IPS-11a (cell line): ENCODE measurements around the gene TAGLN.
A peak's percentile ranks its signal among the peaks of the same experiment; 100 is the strongest.

Source experiments
- H3K4me3 ChIP-seq: one replicate; pipeline ENCODE4 v1.5.1; 2013; ENCODE audit warnings: low read depth, low read length, control low read depth

The TAGLN gene

DNA sequence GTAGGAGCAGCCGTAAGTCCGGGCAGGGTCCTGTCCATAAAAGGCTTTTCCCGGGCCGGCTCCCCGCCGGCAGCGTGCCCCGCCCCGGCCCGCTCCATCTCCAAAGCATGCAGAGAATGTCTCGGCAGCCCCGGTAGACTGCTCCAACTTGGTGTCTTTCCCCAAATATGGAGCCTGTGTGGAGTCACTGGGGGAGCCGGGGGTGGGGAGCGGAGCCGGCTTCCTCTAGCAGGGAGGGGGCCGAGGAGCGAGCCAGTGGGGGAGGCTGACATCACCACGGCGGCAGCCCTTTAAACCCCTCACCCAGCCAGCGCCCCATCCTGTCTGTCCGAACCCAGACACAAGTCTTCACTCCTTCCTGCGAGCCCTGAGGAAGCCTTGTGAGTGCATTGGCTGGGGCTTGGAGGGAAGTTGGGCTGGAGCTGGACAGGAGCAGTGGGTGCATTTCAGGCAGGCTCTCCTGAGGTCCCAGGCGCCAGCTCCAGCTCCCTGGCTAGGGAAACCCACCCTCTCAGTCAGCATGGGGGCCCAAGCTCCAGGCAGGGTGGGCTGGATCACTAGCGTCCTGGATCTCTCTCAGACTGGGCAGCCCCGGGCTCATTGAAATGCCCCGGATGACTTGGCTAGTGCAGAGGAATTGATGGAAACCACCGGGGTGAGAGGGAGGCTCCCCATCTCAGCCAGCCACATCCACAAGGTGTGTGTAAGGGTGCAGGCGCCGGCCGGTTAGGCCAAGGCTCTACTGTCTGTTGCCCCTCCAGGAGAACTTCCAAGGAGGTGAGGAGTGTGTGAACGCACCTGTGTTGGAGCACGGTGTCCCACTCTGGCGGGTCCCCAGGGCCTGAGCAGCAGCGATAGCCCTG is at the start of gene TAGLN:
TAGLN (plus strand) TSS at position 318 of the 863 bp plus-strand sequence. CDS start 3,644 bp downstream, outside the sequence.
- peak within 1 kb of the TSS; percentile 60 for H3K4me3 ChIP-seq

DNA sequence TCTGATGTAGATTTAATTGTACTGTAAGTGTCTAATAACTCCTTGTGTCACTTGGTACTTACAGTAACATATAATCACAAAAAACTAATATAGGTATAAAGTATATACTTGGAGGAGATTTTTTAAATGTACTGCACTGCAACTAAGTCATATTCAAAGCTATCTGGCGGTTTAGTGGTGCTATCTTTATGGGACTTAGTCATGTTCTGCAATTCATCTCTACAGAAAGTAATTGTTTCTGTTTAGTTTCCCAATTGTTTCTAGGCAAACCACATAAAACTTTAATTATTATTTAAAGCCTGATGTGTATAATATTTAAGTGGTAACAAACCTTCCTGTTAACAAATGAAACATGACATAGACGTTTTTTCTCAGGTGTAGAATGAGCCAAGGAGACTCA is 47.1 kb upstream of the TAGLN start:
- no peak overlapping the region for H3K4me3 ChIP-seq

DNA sequence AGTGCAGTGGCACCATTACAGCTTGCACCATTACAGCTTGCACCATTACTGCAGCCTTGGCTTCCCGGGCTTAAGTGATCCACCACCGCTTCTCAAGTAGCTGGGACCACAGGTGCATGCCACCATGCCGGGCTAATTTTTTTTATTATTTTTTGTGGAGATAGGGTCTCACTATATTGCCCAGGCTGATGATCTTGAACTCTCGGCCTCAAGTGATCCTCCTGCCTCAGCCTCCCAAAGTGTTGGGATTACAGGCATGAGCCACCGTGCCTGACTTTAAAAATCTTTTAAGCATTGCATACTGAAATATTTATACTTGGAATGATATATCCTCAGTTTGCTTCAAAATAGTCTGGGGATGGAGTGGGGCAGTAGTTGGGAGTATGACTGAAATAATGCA is 44.7 kb upstream of the TAGLN start:
- H3K4me3 ChIP-seq: no peak overlapping the region

DNA sequence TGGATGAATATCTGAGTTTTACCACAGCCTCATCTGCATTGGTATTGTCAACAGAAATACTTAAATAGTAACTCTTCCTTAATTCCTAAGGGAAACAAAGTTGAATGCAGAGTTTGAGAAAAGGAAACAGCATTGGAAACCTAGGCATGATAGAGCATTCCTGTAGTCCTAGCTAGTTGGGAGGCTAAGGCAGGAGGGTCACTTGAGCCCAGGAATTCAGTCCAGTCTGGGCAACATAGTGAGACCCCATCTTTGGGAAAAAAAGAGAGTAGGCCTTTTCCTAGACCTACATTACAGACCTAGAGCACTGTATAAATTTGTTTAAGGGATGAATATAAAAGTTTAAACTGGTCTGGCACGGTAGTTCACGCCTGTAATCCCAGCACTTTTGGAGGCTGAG is 41.7 kb upstream of the TAGLN start:
- H3K4me3 ChIP-seq: no peak overlapping the region

DNA sequence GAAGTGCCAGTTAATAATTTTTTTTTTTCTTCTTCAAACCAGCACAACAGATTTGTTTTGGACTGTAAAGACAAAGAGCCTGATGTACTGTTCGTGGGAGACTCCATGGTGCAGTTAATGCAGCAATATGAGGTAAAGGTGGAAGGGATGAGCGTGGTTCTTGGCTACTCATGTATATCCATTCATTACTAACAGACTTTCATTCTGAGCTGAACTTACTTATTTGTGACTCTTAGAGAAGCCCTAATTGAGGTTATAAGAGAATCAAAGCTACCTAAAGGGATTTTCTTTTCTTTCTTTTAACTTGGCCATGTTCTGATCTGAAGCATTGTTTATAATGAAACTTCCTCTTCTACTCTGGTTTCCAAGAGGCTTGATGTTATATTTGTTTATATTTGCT is 39.3 kb upstream of the TAGLN start:
- no peak overlapping the region for H3K4me3 ChIP-seq

DNA sequence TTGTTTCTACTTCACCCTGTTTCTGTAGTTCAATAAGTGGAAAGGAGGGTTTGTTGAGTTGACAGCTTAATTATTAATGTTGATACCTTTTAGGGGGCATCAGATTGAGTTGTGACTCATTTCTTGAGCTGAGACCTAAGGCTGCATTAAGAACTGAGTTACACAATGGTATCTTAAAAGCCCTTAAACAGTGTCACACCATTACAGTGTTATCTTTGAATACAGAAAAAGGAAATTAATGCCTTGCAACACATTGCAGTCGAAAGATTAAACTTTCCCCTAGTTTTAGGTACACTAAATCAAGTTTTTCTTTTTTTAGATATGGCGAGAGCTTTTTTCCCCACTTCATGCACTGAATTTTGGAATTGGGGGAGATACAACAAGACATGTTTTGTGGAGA is 38.3 kb upstream of the TAGLN start:
- H3K4me3 ChIP-seq: no peak overlapping the region

DNA sequence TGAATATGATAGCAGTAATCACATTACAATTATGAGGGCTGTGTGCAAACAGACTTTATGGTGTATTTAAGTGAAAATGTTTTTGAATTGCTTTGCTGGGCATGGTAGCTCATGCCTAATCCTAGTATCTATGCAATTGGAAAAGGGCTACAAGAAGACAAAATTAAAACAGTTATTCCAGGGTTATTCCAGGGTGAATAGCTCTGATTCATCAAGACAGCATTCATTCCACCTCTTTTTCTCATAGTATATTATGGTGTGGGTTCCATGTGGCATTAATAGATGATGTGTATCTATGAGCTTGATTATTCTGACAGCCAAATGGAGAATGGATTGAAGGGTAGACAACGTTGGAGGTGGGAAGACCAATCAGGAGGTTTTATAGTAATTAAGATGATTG is 32.7 kb upstream of the TAGLN start:
- H3K4me3 ChIP-seq: no peak overlapping the region

DNA sequence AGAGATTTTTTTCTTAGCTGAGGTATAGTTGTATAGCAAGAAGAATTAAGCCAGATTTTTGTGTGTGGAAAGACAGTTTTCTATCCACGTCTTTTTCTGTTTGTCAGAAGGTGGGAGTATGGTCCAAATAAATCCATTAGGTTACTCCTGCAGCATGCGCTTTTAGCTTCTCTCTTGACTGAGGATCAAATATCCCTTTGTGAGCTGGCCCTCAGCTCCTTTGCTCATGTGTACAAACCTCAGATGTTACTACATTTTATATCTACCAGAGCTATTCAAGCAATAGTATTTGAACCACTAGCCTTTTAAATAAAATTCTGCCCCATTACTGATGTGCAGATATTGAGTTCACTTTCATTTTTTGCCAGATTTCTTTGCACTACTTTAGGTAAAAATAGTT is 29.4 kb upstream of the TAGLN start:
- H3K4me3 ChIP-seq: no peak overlapping the region

DNA sequence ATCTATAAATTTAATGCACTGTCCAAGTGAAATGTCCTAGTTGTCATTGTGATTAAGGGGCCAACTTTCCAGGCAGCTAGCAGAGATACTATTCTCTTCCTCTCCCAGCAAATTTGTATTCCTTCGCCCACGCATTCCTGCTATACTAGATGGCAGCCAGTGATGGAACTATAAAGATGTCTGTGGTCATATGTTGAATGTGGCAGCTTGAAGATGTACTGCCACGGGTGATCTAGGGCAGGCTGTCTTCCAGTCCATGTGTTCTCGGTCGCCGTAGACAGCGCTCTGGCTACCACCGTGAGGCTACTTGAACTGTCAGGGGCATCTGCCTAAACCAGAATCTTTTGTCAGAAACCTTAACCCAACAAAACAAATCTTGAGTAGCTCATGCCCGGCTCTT is 29.0 kb upstream of the TAGLN start:
- no peak overlapping the region for H3K4me3 ChIP-seq

DNA sequence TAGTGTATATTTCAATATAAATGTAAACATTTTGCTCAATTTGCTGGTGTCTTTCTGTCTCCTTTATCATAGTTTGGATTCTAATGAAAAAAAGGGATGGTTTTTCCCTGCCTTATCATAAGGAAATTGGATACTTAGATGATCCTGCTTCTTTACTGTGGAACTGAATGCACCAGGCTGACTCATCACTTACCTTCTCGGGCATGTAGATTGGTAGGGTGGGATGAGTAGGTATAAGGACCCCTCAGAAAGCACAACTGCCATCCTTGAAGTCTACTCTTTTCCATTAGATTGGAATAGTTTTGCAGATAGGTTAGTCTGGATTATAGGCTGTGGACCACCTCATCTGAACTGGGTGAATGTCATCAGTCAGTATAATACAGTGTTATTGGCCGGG is 28.2 kb upstream of the TAGLN start:
- no peak overlapping the region for H3K4me3 ChIP-seq

DNA sequence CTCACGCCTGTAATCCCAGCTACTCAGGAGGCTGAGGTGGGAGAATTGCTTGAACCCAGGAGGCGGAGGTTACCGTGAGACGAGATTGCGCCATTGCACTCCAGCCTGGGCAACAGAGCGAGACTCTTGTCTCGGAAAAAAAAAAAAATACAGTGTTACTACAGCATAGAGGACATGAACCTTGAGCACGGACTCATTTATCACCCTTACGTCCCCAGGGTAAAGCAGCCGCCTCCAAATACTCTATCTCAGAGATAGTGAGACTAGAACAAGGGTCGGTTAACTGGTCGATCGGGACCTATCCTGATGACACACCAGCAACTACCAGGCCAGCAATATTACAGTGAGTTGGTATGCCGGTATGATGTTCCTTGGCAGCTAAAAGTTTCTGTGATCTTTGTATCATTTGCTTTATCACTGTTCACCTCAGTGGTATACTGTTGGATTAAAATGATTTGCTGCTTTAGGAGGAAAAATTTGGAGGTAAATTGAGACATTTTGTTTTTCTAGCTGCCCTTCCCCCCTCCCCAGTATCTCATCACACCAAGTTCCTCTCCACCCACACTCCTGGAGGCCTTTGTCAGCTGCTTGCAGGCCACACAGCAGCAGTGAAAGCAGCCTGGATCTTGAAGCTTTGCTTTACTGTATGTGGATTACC is 27.6 kb upstream of the TAGLN start:
- no peak overlapping the region for H3K4me3 ChIP-seq

DNA sequence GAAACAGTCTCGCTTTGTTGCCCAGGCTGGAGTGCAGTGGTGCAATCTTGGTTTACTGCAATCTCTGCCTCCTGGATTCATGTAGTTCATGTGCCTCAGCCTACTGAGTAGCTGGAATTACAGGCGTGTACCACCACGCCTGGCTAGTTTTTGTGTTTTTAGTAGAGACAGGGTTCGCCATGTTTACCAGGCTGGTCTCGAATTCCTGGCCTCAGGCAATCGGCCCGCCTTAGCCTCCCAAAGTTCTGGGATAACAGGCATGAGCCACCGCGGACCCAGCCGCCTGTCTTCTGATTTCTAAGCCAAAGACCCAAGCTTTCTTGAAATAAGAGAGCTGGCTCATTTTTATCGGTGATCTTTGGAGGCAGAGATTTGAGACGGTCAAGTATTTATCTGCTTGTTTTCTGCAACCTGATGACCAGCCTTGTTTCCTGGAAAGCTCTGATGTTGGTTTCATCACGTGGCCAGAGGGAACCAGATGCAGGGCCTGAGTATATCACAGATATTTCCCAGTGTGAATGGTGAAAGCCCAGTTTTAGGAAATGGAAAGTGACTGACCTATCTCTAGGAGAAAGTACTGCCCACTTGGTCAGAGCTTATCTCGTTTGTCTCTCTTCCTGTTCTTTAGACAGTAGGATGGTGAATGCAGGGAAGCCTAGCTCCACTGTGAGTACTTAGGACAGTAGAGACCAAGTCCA is 26.3 kb upstream of the TAGLN start:
- H3K4me3 ChIP-seq: no peak overlapping the region

DNA sequence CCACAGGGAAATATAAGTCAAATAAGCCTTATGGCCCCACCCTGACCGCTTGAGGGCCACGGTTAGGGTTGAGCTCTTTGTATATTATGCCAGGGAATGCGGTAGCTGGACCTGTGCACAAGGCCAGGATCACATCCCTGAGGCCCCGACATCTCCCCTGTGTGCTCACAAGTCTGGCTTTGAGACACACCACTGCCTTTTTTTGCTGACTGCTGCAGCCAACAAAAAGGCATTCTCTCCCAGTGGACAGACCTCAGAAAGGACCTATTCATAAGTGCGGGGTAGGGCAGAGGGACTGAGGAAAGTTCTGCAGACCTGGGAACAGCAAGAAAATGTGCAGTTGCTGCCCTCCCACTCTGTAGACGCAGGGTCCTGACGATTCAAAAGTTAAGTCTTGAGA is 24.1 kb upstream of the TAGLN start:
- H3K4me3 ChIP-seq: no peak overlapping the region

DNA sequence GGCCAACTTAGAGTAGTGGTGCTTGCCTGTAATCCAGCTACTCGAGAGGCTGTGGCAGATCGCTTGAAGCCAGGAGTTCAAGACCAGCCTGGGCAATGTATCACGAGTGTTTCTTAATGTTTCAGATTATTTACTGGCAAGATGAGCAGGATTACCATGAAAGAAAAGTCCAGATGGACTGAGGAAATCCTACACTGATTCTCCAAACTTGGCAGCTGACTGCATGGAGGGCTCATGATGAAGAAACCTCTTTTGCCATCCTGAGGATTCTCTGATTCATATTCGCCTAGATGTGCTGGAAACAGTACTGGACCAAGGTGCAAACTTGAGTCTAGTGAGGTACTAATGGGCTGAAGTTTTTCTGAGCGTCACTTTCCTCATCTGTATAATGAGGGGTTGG is 23.4 kb upstream of the TAGLN start:
- H3K4me3 ChIP-seq: no peak overlapping the region

DNA sequence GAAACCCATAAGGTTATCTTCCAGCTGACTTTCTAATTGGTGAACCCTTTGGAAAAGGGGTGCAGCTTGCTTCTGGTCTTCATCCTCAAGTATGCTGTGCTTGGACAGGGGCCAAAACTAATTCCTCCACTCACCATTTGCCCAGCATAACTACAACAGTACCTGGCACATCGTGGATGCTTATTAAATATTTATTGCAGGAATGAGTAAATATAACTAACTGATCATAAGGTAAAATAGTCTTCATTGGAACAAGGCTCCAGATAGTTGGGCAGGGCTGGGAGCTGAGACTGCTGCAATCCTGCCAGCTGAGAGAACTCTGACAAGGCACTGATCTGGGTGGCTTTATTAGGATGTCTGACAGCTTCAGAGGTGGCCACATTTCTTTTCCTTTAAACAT is 23.0 kb upstream of the TAGLN start:
- H3K4me3 ChIP-seq: no peak overlapping the region

DNA sequence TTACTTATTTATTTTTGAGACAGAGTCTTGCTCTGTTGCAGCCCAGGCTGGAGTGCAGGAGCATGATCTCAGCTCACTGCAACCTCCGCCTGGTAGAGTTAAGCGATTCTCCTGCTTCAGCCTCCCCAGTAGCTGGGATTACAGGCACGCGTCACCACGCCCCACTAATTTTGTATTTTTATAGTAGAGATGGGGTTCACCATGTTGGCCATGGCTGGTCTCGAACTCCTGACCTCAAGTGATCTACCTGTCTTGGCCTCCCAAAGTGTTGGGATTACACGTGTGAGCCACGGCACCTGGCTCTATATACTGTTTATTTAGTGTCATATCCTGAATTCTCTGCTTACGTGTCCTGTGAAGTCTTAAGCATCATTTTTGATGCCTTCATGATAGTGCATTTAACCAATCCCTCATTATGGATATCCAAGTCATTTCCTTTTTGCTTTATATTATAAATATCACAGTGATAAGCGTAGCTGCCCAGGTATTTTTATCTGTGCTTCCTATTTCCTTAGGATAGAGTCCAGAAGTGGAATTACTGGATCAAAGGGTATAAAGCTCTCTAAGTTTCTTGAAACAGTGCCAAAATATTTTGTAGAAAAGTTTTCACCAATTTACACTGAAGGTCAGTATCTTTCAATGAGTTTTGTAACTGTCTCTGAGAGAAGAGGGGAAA is 21.5 kb upstream of the TAGLN start:
- peak overlapping the region; percentile 22 for H3K4me3 ChIP-seq

DNA sequence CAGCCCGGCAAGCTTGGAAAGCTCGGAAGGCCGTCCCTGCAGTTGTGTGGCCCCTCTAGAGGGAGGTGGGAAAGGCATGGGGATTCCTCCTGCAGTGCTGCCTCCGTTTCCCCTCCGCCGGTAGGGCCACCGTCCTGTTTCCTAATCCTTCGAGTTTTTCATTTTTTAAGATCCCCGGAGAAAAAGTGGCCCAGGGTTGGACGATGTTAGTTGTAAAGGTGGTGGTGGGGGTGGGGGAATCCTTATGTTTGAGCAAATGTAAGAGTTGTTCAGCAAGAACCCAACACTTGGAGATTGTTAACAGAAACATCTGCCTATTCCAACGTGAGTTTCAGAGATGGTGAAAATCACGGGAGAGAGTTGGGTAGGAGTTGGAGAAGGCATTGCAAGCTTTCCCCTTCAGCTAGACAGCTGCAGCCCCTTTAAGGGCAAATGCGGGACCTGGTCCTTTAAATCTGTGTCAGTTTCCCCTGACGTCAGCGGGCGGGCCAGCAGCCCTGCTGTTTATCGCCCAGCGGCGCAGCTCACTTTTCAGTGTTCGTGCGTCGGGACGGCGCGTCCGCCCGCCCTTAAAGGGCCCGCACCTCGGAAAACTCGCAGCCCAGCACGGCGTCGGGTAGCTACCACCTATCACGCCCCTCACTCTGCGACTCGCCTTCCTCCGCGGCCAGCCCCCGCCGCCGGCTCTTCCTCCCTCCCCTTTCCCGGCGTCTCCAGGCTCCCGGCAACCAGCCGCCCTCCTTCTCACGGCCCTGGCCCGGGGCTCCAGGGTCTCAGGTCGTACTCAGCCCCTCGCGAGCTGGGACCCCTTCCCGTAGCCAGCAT is 20.7 kb upstream of the TAGLN start, which contains the start of gene SIDT2:
SIDT2 (plus strand) TSS at position 534 of the 825 bp plus-strand sequence. CDS start 521 bp downstream, outside the sequence.
- H3K4me3 ChIP-seq: peak within 1 kb of the TSS; percentile 75

DNA sequence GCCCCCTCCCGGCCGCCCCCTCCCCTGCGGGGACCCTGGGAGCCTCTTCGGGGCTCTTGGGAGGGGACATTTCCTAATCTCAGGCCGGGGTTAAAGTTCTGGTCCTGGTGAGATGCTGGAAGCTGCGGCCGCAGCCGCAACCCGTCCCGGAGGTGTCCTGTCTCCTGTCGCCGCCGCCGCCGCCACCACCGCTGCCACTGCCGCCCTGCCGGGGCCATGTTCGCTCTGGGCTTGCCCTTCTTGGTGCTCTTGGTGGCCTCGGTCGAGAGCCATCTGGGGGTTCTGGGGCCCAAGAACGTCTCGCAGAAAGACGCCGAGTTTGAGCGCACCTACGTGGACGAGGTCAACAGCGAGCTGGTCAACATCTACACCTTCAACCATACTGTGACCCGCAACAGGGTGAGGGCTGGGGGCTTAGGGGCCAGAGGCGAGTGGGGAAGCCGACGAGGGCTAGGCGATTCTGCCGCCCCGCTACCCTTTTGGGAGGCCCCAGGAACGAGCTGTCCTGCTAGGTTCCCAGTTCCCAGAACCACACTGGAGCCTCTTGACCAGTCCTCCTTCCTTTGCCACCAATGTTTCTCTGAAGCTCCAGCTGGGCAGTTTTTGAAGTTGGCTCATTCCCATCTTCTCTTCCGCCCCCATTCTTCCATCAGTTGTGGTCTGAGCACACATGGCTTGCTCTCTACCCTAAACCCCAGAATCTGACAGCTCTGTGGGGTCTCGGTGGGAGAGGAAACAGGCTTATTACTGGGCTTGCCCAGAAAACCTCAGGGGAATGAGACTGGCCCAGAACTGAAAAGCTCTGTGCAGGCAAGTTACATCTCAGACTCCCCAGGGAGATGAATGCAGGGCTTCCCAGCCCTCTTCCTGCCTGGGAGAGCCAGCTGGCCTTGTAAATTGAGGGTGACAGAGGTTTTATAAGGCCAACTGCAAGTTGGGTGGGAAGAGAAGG is 19.8 kb upstream of the TAGLN start:
- H3K4me3 ChIP-seq: peak overlapping the region; percentile 75

DNA sequence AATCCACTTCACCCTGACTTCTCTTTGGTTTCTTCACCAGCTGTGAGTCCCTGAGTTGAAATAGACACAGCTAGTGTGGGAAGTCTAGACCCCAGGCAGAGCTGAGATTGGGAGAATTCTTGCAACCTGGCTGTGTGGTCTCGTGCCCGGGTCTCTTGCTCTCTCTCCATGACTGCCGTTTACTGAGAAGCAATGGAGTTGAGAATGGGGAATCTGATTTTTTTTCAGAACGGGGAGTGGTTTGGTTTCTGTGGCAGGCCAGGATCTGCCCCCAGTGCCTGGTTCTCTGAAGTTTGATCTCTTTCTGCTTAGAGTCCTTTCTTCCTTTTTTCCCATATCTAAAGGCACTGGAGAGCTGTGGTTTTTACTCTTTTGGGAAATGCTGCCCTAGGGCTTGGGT is 19.1 kb upstream of the TAGLN start:
- no peak overlapping the region for H3K4me3 ChIP-seq
